GM18519 (cell line): ENCODE measurements around the gene CHCHD3.
"Not testable (repeated sequence)": the region's sequence is repeated elsewhere in the genome, so short reads cannot be mapped to it uniquely, and the experiment has no call there.

Source experiments
- ATAC-seq: cut with Tn5 transposase; IDR thresholded peaks from one replicate; pipeline ENCODE4 v1.9.1; 2021; ENCODE audit warnings: mild to moderate bottlenecking, moderate library complexity; ENCODE audit not compliant: unreplicated experiment, low FRiP score

Gene CHCHD3

GRCh38 chr7:132966754-132967469 lies 115.0 kb downstream of the CHCHD3 start:
- no peak for ATAC-seq

- no peak for ATAC-seq
Measured at GRCh38 chr7:132965951-132966350, 115.9 kb downstream of the CHCHD3 start.

GRCh38 chr7:132964876-132965275 lies 117.0 kb downstream of the CHCHD3 start:
- ATAC-seq = no peak

GRCh38 chr7:132959891-132960290 lies 122.0 kb downstream of the CHCHD3 start:
- no peak for ATAC-seq

- ATAC-seq = no peak
Measured at GRCh38 chr7:132956556-132956955, 125.3 kb downstream of the CHCHD3 start.

- no peak for ATAC-seq
Measured at GRCh38 chr7:132953468-132953867, 128.4 kb downstream of the CHCHD3 start.

GRCh38 chr7:132950725-132951124 lies 131.2 kb downstream of the CHCHD3 start:
- ATAC-seq = no peak

GRCh38 chr7:132947011-132947410 lies 134.9 kb downstream of the CHCHD3 start:
- no peak for ATAC-seq

GRCh38 chr7:132944774-132945173 lies 137.1 kb downstream of the CHCHD3 start:
- ATAC-seq = no peak

GRCh38 chr7:132943645-132944044 lies 138.2 kb downstream of the CHCHD3 start:
- no peak for ATAC-seq

- no peak for ATAC-seq
Measured at GRCh38 chr7:132942701-132943100, 139.2 kb downstream of the CHCHD3 start.

- no peak for ATAC-seq
Measured at GRCh38 chr7:132941905-132942304, 140.0 kb downstream of the CHCHD3 start.

GRCh38 chr7:132941428-132941827 lies 140.5 kb downstream of the CHCHD3 start:
- no peak for ATAC-seq

- ATAC-seq = no peak
Measured at GRCh38 chr7:132940084-132940483, 141.8 kb downstream of the CHCHD3 start.

GRCh38 chr7:132939495-132939894 lies 142.4 kb downstream of the CHCHD3 start:
- no peak for ATAC-seq

GRCh38 chr7:132937286-132937685 lies 144.6 kb downstream of the CHCHD3 start:
- no peak for ATAC-seq

- no peak for ATAC-seq
Measured at GRCh38 chr7:132935608-132936007, 146.3 kb downstream of the CHCHD3 start.

GRCh38 chr7:132934017-132934416 lies 147.9 kb downstream of the CHCHD3 start:
- no peak for ATAC-seq

- ATAC-seq = no peak
Measured at GRCh38 chr7:132933072-132933458, 148.8 kb downstream of the CHCHD3 start.

GRCh38 chr7:132932296-132933071 lies 149.4 kb downstream of the CHCHD3 start:
- no peak for ATAC-seq

GRCh38 chr7:132930881-132931280 lies 151.0 kb downstream of the CHCHD3 start:
- ATAC-seq = no peak

GRCh38 chr7:132929944-132930343 lies 151.9 kb downstream of the CHCHD3 start:
- not testable (repeated sequence) for ATAC-seq
